ENCODE results near the gene MRC1.

The MRC1 gene

GRCh38 chr10:17847585-17848296 is 38.6 kb downstream of the MRC1 start:
- DNase-seq, result peak; percentile 26 to 41

GRCh38 chr10:17848646-17849045 is 39.5 kb downstream of the MRC1 start:
- no peak for DNase-seq

- no peak for DNase-seq
These were observed 41.4 kb downstream of the MRC1 start for GRCh38 chr10:17850501-17850900.

- peak; percentile 93 for DNase-seq
These were observed 42.5 kb downstream of the MRC1 start for GRCh38 chr10:17851611-17852010.

GRCh38 chr10:17854044-17854652 is 45.0 kb downstream of the MRC1 start:
- peak; percentile 65 to 74 for DNase-seq

GRCh38 chr10:17857040-17857439 is 47.9 kb downstream of the MRC1 start:
- no peak for DNase-seq

- no peak for DNase-seq
These were observed 50.5 kb downstream of the MRC1 start for GRCh38 chr10:17859492-17860156.

GRCh38 chr10:17861760-17862159 is 52.6 kb downstream of the MRC1 start:
- no peak for DNase-seq

- no peak for DNase-seq
These were observed 56.2 kb downstream of the MRC1 start for GRCh38 chr10:17865351-17865750.

- no peak for DNase-seq
These were observed 57.2 kb downstream of the MRC1 start for GRCh38 chr10:17866346-17866745.

GRCh38 chr10:17867056-17867455 is 57.9 kb downstream of the MRC1 start:
- no peak for DNase-seq

GRCh38 chr10:17871036-17871435 is 61.9 kb downstream of the MRC1 start:
- peak; percentile 6 to 42 for DNase-seq

GRCh38 chr10:17872191-17873091 is 63.3 kb downstream of the MRC1 start:
- DNase-seq, result peak in 1 of 2 donors; percentile 36

GRCh38 chr10:17873946-17874345 is 64.8 kb downstream of the MRC1 start:
- peak; percentile 22 to 29 for DNase-seq

GRCh38 chr10:17877121-17877520 is 68.0 kb downstream of the MRC1 start:
- DNase-seq, result no peak

- DNase-seq, result no peak
These were observed 69.7 kb downstream of the MRC1 start for GRCh38 chr10:17878896-17879295.

- no peak for DNase-seq
These were observed 71.5 kb downstream of the MRC1 start for GRCh38 chr10:17880601-17881000.

- no peak for DNase-seq
These were observed 73.4 kb downstream of the MRC1 start for GRCh38 chr10:17882557-17882956.

- DNase-seq, result no peak
These were observed 74.5 kb downstream of the MRC1 start for GRCh38 chr10:17883621-17884020.

- DNase-seq, result no peak
These were observed 79.0 kb downstream of the MRC1 start for GRCh38 chr10:17888189-17888588.

- no peak for DNase-seq
These were observed 82.3 kb downstream of the MRC1 start for GRCh38 chr10:17891435-17891834.

- no peak for DNase-seq
These were observed 95.4 kb downstream of the MRC1 start for GRCh38 chr10:17904564-17904963.

GRCh38 chr10:17905491-17905890 is 96.3 kb downstream of the MRC1 start:
- DNase-seq, result peak in 1 of 2 donors; percentile 39
